WTC11 (cell line): ENCODE results near the gene GLUD1.

ENCODE experiments used
- ATF3 ChIP-seq: sonication (generic); formaldehyde crosslinking; conservative IDR thresholded peaks from 2 replicates; pipeline ENCODE4 v1.8.1; 2022; ENCODE audit warnings: mild to moderate bottlenecking, missing genetic modification reagents
- CTCF ChIP-seq: fragments of 200-600 bp; IDR thresholded peaks from 2 replicates; pipeline ENCODE4 v1.8.0; 2022; ENCODE audit warnings: antibody characterized with exemption
- FOXK1 ChIP-seq: sonication (generic); formaldehyde crosslinking; IDR thresholded peaks from 2 replicates; pipeline ENCODE4 v1.8.0; 2022; ENCODE audit warnings: mild to moderate bottlenecking, moderate library complexity, missing genetic modification reagents
- JUN ChIP-seq: sonication (generic); formaldehyde crosslinking; IDR thresholded peaks from 2 replicates; pipeline ENCODE4 v1.8.0; 2023; ENCODE audit warnings: mild to moderate bottlenecking, missing genetic modification reagents
- MLX ChIP-seq: sonication (generic); formaldehyde crosslinking; IDR thresholded peaks from 2 replicates; pipeline ENCODE4 v1.8.1; 2023; ENCODE audit warnings: mild to moderate bottlenecking, missing genetic modification reagents, moderate library complexity
- USF1 ChIP-seq: sonication (generic); formaldehyde crosslinking; IDR thresholded peaks from 2 replicates; pipeline ENCODE4 v1.8.0; 2022; ENCODE audit warnings: mild to moderate bottlenecking, missing genetic modification reagents

DNA sequence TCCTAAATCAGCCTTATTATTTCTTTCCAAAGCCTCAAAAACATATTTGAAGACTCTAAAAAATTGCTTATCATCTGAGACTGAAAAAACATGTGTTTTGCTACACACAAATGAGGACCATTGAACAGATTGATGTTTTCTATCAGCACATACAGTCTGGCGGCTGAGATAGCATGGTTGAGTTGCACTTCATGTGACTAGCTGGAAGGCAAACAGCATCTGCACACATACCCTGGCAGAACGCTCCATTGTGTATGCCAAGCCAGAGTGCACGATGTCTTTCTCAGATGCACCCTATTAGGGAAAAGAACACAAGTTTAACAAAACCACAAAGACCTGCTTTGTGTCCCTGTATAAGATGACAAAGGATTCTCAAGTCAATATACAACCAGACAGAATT lies 41.5 kb downstream of the GLUD1 start:
- TF ChIP-seq ATF3 (CRISPR knock-in tag) (no peak), CTCF (no peak), USF1 (no peak), JUN (CRISPR knock-in tag) (no peak), FOXK1 (no peak), MLX (CRISPR knock-in tag) (no peak)
